Kidney tubule cell (primary cell): ENCODE results near the gene SNCAIP.

ENCODE experiments used
- DNase-seq: peaks from one replicate; pipeline ENCODE4 v3.0.0-alpha.2; 2018; ENCODE audit warnings: low spot score

SNCAIP gene

DNA sequence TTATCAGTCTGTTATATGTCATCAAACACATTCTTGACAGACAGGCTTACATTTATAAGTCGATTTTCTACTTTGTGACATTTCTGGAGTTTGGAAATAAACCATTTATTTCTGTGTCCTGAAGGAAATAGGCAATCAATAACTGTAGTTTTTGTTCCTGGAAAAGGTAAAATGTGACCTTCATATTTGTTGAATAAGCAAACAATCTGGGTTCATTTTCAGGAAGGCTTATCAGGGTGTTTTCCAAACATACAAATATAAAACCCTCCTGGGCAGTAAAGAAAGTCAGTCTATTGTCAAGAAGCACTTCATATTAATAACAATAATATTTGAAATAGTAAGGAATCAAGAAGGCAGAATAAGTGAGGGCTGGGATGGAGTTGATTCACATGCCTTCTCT lies 195.0 kb downstream of the SNCAIP start:
- no peak for DNase-seq

DNA sequence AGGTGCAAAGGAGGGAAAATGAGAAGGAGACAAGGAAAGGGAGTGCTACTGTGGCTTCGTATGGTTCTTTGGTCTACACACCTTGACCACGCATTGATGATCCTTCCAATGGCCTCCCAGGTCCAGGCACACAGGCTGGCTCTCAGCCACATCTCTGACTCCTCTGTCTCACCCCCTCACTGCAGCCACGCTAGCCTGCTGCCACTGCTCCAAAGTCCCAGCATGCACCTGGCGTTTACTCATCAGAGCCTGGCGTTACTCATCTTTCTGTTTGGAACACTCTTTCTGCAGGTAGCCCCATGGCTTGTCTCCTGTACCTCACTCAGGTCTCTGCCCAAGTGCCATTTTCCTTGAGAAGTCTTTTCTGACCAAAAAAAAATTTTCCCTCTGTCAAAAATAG lies 195.5 kb downstream of the SNCAIP start:
- peak; percentile 39 for DNase-seq

DNA sequence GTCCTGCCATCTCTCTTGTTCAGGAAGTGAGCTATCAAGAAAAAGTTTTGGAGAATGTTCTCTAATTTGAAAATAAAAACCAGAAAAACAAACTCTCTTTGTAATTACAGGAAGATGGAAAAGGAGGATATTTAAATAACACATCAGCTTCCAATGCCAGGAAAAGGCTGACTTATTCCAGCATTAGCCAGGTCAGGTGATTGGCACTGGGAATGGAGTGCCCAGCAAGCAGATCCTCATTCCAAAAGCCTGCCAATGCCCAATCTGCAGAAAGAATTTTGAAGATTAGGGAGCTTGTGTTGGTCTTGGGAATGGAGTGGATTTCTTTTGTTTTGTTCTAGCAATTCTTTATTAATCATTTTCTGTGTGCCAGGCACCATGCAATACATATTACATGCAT lies 196.6 kb downstream of the SNCAIP start:
- DNase-seq, result no peak
